ENCODE measurements around the gene COL9A3.

DNA sequence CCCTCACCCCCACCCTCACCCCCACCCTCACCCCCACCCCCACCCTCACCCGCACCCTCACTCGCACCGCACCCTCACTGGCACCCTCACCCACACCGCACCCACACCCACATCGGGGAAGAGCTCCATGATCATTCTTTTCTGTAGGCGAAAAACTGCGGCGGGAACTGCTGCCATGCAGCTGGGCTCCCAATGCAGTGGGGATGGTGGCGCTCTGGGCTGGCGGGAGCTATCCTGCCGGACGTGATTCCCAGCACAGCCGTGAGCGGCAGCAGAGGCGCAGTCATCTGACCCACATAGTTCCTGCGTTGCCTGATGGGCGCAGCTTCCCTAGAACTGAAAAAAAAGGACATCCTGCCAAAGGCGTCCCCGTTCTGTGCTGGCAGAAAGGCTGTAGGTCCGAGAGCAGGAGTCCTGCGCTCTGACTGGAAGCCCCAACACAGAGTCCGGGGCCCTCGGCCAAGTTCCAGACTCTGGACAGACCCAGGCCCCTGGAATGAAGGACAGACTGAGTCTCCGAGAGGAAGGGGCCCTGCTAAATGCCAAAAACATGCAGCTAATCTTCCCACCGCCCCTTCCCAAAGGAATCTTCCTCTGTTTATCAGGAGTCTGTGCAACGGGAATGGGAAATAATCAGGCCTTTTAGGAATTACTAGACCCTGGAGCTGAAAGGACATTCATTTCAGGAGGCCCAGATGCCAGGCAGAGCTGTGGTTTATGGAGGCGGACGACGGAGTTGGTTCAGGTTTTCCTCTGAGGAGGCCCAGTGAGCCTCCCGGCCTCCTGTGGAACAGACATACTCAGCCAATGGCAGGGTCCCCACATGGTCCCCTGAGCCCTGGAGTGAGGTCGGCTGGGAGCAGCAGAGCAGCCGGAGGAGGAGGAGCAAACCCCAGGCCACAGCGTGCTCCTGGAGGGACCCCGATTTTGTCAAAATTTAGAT is 58.8 kb downstream of the COL9A3 start:
- TF ChIP-seq EP300 (IDR thresholded peaks at IDR 0.05) (no peak), POLR2A (IDR thresholded peaks at IDR 0.05; ENCODE audit: low read depth) (no peak)

Measured in esophagus muscularis mucosa (tissue), 2 donors.